NCI-H1105 treated with DMSO at 0.1 percent for 48 hours (cell line): ENCODE data around the gene GPR34.
"Not testable (repeated sequence)": the region's sequence is repeated elsewhere in the genome, so short reads cannot be mapped to it uniquely, and the experiment has no call there.

Experiments
- DNase-seq: peaks from one replicate; lab custom pipeline; 2025; lab: John Stamatoyannopoulos, UW

Gene GPR34

DNA sequence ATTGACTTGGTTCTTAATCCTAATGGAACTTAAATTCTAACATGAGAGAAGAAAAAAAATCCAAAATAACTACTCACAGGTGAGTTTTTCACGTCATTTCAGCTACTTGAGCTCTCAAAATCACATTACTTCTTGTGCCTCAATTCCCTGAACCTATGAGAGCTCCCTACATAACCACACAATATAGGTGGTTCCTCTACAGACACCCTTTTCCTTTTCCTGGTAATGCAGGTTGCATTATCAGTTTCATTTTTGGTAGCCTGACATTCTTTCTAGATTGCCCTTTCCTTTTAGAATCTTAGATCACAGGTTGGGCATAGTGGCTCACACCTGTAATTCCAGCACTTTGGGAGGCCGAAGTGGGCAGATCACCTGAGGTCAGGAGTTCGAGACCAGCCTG lies 4.3 kb downstream of the GPR34 start:
- DNase-seq = no peak

DNA sequence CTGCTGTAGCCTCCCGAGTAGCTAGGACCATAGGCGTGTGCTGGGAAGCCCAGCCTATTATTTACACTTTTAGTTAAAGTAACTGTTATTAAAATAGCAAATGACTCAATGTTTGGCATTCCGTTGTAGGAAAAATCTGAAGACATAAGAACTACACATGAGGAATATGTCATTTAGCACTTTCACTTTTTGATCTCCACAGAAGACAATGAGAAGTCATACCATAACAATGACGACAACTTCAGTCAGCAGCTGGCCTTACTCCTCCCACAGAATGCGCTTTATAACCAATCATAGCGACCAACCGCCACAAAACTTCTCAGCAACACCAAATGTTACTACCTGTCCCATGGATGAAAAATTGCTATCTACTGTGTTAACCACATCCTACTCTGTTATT lies 6.7 kb downstream of the GPR34 start:
- no peak for DNase-seq

DNA sequence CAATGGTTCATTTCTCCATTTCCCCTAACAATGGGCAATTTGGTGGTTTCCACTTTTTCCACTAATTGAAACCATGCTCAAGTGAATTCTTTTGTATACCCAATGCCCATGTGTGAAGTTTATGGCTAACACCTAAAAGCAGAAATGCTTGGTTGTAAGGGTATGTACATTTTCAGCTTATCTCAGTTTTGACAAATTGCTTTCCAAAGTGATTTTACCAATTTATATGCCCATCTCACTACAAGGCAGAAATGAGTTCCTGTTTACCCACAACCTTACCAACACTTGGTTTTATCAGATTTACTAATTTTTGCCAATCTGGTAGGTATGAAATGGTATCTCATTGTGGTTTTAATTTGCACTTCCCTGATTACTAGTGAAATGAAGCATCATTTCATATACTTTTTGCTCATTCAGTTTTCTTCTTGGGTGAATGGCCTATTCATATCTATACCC lies 14.8 kb downstream of the GPR34 start:
- no peak for DNase-seq

DNA sequence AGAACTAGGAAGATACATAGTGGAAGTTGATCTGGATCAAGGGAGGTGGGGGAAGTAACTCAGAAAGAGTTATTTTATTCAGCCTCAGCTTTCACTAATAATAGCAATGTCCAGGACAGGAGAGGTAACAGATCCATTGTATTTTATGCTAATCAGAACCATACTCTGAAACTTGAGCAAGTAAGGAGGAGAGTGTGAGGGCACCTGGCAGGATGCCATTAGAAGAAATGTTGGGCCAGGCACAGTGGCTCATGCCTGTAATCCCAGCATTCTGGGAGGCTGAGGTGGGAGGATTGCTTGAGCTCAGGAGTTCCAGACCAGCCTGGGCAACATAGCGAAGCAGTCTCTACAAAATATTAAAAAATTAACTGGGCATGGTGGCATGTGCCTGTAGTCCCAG lies 16.3 kb downstream of the GPR34 start:
- no peak for DNase-seq

DNA sequence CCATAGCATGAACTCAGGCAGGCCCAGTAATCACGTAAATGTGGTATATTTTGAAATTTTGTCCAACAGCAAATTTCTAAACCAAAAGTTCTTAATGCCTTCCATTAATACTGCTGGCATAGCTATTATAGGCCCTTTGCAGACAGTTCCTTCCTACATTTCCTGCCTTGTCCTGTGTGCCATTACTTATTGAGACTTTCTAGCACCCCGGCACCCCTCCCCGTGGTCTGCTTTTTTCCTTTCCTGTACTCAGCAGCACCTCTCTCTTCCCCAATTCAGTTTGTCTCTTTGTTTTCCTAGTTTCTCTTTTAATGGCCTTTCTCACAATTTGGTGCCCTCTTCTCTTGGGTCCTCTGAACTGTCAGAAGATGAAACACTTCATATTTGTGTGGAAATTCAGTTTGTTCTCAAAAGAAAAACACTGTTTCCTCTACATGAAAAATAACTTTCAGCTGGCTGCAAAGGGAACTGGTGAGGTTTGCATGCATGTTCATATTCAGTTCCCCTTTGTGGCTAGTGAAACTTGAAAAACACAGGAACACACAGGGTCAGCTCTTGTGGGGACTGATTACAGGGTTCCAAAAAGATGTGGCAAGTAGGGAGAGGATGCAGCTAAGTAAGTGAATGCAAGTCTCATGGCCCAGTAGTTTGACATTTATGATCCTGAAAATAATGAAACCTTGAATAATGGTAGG lies 17.1 kb downstream of the GPR34 start:
- DNase-seq = no peak

DNA sequence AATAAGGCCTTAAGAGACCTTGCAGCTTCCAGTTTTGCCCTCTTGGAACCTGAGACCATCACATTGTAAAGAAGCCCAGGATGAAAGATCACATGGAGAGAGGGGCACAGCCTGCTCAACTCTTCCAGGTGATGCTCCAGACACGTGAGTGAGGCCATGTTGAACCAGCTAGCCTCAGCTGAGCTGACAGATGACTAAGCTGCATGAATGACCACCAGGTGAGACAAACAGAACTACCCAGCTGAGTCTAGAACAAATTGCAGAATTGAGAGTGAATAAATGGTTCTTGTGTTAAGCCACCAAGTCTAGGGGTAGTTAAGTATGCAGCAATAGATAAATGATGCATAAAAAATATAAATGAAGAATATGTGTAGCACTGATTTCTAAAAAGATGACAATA lies 18.4 kb downstream of the GPR34 start:
- DNase-seq = no peak

DNA sequence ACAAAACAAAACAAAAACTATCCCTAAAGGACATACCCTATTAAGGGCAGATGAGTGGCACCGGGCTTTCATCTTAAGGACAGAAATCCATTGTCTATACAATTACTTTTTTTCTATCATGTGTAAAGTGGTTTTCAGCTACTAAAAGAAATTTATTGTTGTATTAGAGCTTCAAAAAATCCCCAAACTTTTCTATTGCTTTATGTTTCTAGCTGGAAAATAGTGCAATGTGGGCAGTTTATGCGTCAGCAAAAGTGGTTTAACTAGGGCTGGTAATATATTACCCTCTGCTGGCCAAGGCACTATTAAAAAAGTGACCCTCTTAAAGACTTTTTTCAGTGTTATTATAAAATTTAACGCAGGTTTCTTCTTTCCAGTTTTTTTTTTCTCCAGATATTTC lies 19.7 kb downstream of the GPR34 start:
- no peak for DNase-seq

DNA sequence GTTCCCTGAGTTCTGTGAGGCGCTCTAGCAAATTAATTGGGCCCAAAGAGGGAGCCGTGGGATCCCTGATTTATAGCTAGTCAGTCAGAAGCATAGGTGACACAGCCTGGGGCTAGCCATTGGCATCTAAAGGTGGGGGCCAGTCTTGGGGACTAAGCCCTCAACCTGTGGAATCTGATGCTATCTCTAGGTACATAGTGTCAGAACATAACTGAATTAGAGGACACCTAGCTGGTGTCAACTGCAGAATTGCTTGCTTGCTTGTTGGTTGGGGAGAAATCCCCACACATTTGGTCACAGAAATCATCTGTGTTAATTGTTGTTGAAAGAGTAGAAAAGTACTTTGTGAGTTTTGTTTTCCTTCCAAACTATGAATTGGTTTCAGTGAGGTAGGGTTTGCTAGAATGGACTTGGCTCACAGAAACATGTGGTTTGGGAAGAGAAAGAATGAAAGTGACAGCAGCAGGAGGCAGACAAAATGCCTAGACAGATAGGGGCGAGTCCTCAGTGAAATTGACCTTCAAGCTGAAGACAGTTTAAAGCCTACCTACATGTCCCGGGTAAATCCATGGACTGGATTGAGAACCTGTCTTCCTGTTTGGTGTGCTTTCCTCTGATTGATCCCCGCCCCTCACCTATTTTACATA lies 22.4 kb downstream of the GPR34 start:
- no peak for DNase-seq

DNA sequence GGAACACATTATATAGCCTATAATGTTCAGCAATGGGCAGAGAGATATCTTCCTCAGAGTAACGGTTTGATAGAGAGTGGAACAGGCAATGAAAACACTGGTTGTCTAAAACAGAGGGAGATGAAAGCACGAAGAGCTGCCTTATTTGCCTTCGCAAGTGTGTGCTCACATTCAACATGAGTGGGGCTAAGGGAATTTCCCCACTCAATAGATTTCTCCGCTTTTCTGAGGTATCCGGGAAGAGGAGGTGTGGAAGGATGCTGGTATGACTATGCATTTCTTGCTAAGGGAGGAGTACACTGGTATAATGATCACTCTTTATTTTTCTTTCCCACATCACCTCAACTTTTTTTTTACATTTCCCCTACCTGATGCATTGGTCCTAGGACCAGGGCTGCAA lies 27.4 kb downstream of the GPR34 start:
- DNase-seq = no peak

DNA sequence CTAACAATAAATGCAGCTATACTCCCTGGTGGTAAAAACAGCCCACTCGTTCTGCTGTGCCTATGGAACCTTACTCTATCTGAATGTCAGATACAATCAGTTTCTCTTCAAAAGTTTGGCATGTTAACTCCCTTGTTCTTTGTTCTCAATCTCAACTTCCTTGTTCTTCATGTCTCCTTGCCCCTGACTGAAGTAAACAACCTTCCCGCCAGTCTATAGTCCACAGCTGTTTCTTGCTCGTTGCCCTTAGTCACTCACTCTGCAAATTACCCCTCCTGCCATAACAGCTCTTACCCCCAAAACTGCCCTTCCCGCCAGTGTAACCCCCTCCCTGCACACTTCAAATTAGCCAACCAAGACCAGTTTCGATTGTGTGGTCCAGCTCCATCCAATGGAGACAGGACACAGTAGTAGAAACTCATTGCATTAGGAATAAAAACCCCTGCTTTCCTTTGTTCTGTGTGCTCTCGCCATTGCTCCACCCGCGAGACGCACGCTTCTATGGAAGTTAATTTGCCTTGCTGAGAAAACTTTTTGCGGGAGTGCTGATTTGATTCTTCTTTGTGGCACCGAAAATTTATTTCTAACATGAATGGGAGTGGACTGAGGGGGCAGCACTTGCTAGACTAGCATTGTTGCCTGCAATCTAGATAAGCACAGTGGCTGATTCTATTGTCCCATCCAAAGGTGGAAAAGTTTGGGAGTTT lies 28.1 kb downstream of the GPR34 start:
- DNase-seq = no peak

DNA sequence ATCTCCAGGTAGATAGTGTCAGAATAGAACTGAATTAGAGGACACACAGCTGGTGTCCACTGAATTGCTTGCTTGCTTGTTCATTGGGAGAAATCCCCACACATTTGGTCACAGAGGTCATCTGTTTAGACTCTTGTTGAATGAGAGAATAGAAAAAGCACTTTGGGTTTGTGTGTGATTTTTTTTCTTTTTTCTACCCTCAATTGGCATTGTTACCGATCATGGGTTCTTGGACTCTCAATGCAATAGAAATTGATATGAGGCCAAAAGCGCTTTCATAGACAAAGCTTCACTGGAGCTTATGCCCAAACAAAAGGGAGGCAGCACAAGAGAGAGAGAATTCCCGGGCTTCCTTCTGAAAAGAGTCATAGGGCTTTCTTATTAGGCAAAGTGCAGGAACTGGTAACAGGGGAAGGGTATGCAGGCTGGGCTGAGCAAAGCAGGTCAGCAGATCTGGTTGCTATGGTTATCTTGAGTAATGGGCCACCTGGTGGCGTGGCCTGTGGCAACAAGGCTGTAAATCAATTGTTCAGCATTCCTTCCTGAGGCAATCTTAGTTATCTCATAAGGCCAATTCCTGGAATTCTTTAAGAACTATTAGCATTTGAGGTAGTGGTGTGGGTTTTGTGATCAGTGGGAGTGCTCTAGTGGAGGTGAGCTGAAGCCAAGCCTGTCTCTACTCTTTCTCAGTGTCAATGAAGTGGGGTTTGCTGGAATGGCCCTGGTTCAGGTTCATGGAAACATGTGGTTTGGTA lies 29.9 kb downstream of the GPR34 start:
- no peak for DNase-seq

DNA sequence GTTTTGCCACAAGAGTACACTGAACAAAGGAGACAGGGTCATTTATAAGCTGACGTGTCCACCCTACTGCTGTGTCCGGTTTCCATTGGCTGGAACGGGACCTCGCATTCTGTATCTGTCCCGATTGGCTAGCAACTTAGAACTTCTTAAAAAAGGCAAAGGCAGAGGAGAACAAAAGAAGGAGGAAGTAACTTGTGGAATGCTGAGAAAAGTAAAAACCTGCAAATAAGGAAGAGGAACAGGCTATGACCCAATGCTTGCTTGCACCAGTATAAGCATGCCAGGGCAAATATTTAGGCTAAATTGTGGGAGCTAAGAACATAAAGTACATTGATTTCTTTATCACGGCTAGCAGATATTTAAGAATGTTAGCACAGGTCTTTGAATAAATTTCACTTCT lies 30.8 kb downstream of the GPR34 start:
- not testable (repeated sequence) for DNase-seq

DNA sequence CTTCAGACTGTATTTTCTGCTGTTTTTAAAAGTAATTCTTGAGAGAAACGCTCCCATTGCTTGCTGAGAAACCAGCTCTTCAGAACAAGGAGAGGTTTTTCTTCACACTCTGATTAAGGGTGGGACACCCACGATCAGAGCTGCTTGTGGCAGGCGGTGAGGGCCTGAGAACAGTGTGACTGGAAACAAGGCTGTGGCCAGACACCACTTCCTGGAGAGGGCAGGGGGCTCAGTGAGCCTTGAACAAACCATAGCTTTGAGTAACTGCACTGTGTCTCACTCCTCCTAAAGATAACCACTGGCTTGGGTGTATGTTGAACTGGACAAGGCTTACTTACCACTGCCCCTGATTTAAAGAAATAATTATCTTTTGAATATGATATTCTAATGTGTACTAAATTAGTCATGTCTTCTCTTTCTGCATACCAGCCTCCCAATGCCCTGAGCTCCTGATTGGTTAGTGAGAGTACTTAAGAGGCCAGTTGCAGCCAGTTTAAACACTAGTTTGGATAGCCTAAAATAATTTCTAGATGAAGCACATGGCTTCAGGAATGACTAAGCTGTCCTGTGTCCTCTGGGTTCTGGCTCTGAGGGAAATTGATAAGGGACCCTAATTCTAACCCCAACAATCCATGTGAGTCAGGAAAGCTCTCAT lies 31.5 kb downstream of the GPR34 start:
- DNase-seq = no peak

DNA sequence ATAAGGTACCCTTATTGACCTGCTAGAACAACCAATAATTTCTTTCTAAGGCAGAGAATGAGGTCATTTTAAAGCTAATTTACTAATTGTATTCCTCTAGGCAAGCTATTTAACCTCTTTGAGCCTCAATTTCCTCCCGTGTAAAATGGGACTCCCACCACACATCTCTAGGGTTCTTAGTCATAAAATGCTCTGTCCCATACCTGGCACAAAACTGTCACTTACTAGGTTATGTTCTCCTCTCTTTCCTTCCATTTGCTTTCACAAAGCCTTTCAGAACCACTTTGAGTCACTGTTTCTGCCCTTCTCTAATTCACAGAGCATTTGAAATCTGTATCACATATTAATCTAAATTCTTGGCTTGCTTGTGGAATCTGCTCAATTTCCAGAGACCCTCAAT lies 32.8 kb downstream of the GPR34 start:
- no peak for DNase-seq

DNA sequence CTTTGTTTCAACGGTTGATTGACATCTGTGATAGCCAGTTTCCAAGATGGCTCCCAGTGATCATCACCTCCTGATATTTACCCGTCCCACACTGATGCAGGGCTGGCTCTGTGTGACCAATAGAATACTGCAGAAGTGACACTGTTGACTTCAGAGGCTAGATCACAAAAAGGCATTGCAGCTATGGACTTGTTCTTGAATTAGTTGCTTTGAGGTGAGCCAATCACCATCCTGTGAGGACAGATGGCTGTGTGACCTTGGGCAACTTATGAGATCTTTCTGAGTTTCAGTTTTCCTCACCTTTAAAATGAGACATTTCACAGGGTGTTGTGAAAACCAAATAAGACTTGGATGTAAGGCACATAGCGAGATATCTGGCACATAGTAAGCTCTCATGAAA lies 33.4 kb downstream of the GPR34 start:
- DNase-seq = no peak

DNA sequence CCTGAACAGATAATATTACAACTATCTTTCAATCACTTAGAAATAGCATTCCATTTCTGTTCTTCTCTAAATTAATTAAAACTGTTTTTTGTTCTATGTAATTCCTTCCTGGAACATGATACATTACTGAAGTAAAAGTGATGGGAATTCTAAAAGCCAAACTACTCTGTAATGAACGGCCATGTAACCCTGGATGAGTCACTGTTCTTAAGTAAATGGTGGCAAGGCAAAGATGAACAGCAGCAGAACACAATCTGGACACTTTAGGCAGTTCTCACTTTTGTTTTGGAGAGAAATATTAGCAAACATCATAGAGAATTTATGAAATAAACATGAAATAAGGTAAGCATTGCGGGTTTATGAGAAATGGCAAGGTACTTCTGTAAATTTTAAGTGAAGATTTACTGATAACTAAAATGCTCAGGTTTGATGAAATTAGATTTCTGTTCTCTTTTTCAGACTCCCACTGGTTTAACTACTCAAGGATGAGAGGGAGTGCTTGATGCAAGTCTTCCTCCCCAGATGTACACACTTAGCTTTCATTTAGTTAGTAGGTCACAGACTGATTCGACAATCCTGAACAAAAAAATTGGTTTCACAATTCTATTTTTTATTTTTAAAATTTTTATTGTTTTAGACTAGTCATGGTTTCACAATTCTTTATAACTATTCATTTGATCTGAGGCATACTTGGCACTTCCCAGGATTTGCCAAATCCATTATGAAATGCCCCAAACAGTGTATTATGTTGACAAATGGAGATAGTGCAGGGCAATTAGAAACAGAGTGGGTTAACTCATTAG lies 34.2 kb downstream of the GPR34 start:
- no peak for DNase-seq

DNA sequence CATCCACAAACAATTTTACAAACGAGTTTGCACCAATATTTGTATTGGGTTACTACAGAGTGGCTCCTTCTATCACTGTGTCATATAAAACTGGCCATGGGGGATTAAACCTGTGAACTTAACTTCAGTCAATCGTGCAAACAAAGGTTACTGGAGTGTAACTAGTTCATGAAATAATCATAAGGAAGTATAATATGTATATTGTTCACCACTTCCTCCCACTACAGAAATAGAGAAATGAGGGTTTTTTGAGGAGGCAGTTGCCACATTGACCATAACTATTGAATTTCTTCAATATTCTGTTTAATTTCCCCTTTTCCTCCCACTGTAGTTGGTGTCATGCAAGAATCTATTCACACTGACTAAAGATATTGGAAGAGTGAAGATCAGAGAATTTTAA lies 35.1 kb downstream of the GPR34 start, which contains the start of gene GPR82:
GPR82 (plus strand) TSS at position 356 of the 400 bp plus-strand sequence. CDS start 2,846 bp downstream, outside the sequence.
- DNase-seq = no peak

DNA sequence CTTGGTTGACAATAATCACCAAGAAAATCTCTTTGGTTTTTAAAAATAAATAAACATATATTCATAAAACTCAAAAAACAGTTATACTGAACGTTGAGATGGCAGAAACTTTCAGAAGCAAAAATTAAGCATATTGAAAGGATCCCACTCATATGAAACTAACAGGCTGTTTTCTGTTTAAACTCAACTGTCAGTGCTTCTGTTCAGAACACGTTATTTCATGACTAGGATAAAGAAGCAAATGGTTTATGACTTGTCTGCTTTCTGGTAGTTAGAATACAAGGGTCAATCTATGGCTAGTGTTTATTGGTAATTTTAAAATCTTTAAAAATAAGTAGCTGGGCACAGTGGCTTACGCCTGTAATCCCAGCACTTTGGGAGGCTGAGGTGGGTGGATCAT lies 39.4 kb downstream of the GPR34 start:
- no peak for DNase-seq

DNA sequence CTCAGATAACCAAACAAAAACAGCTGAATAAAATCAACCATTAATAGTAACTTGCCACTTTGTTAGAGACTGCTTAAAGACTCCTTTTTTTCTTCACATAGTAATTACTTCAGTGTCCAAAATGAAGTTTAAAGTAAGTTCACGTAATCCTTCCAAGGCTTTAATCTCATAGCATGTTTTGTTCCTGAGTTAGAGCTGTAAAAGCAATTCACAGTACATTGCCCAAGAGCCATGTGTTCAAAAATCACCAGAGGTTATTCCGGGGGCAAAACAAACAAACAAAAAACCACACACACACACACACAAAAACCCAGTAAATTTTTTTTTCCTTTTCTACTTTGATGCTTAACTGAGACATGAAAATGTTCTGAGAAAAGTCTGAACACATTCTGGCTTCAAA lies 41.3 kb downstream of the GPR34 start:
- no peak for DNase-seq

DNA sequence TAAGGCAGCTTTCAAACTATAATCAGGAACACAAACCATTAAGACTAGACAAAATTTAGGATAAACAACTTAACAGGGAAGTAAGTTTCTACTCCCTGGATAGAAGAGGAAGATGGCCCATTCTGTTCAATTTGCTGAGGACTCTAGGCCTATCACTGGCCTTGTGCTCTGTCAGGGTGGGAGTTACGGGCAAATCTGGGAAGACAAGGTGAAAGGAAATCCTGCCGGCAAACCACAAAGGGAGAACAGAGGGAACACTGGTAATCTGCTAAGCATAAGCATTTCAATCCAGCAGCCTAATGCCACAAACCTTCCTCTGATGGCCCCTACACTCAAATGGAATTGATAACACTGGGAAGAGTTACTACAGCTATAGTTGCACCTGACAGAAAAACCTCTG lies 43.5 kb downstream of the GPR34 start:
- DNase-seq = no peak

DNA sequence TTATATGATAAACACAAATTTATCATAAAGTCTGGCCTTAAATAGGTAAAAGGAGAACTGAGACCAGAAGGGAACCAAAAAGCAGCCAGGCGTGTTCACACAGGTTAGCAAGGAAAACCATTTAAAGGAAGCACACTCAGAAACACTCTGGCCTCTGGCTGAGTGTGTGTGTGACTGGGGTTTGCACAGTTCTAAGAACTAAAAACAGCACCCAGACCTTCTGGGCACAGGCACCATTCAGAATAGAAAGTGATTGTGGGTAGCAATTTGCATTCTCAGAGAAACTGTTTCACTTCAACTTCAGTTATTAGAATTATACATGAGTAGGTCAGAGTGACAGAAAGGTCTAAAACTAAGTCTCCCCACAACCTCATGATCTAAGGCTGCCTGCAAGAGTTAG lies 45.2 kb downstream of the GPR34 start:
- no peak for DNase-seq
